Smooth muscle cell of the pulmonary artery (primary cell): ENCODE data around the gene CPT1A. TPM values are rescaled to one million over a fixed set of nuclear protein-coding genes. Genes with fewer than 3 reads are reported as not detected.

Experiments
- total RNA-seq: library from RNA; depleted of rRNA; stranded (reverse); fragments of >200 nt; gene quantifications from 2 replicates; pipeline ENCODE4 v1.2.3, GENCODE V29; 2014

Gene CPT1A
- 53.2 and 65.2 TPM in 2 replicates for total RNA-seq

GRCh38 chr11:68841718-68842426, at the start of gene CPT1A:
Gene CPT1A, minus strand, starts transcription at chr11:68841916. Its CDS starts 26,442 bp downstream, at chr11:68815474.

GRCh38 chr11:68751331-68751856, 90.3 kb downstream of the CPT1A start, which contains the start of gene TESMIN:
Gene TESMIN, minus strand, starts transcription at chr11:68751520. Its CDS starts 860 bp downstream, at chr11:68750660.

Other genes starting within 250 kb of the CPT1A start
- gene GAL, start 157.4 kb downstream of the CPT1A start, total RNA-seq = 0.13 and 0.56 TPM in 2 replicates
- 0.10 and 0.26 TPM in 2 replicates for gene TESMIN, start 90.4 kb downstream of the CPT1A start, total RNA-seq
- 24.5 and 38.3 TPM in 2 replicates for gene MRPL21, start 61.9 kb upstream of the CPT1A start, total RNA-seq
- gene IGHMBP2, start 62.0 kb upstream of the CPT1A start, total RNA-seq = 12.1 and 14.4 TPM in 2 replicates
- gene MRGPRD, start 139.1 kb upstream of the CPT1A start, total RNA-seq = 0.13 TPM in 1 of 2 replicates, not detected in the other
- gene MRGPRF, start 171.3 kb upstream of the CPT1A start, total RNA-seq = 20.2 and 65.7 TPM in 2 replicates
- 10.9 and 12.8 TPM in 2 replicates for gene TPCN2, start 207.0 kb upstream of the CPT1A start, total RNA-seq